ENCODE data around the gene CCDC33.

CCDC33 gene

GRCh38 chr15:74209560-74209958 is 26.6 kb upstream of the CCDC33 start:
- no peak for DNase-seq

- no peak for DNase-seq
Observed at GRCh38 chr15:74209997-74210671, 26.0 kb upstream of the CCDC33 start.

- DNase-seq = no peak
Observed at GRCh38 chr15:74210729-74211128, 25.4 kb upstream of the CCDC33 start.

DNA sequence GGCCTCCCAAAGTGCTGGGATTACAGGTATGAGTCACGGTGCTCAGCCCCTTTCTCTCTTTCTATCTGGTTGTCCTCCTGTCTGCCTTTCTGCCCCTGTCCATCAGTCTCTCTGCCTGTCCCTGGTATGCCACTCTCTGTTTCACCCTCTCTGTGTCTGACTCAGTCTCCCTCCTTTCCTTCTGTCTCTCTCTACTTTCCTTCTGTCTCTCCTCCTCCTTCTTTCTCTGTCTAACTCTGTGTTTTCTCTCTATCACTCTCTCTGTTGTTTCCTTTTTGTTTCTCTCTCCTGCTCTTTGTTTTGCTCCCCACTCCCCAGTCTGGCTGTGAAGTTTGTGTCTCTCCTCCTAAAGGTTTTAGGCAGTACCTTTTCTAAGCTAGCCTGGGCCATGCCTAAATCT is 24.5 kb upstream of the CCDC33 start:
- DNase-seq = no peak

GRCh38 chr15:74212494-74212893 is 23.6 kb upstream of the CCDC33 start:
- no peak for DNase-seq

- DNase-seq = no peak
Observed at GRCh38 chr15:74213858-74214284, 22.3 kb upstream of the CCDC33 start.

GRCh38 chr15:74214324-74215021 is 21.7 kb upstream of the CCDC33 start:
- DNase-seq = no peak

DNA sequence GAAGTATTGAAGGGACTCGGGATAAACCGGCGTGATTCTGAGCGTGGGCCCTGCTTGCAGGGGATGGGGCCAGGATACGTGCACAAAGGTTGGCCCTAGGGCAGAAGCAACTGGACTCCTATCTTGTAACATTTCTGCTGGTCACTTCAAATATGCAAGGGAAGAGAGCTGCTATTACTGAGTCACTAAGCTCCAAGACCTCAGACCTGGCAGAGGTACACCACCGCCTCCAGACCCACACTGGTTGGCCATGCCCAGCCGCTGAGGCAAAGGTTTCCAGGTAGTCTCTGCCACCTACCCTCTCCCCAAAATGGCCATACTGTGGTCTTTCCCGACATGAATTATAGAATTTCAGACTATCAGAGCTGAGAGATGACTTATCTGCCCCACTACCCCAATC is 20.2 kb upstream of the CCDC33 start:
- DNase-seq = no peak

DNA sequence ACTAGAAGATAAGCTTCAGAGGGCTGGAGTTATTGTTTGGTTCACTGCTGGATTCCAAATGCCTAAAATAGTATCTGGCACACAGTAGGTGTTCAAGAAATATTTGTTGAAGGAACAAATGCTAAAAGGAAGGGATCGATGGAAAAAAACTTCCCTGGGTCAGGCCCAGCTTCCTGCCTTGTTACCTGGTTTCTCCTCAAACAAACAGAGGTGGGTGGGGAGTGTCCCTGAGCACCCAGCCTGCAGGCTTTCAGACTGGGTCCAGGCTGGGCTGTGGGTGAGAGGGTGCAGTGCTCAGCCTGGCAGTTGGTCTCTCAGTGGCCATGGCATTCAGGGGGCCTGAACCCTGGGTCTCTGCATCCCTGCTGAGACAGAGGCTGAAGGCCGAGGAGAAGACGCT is 19.2 kb upstream of the CCDC33 start:
- no peak for DNase-seq

- DNase-seq = no peak
Observed at GRCh38 chr15:74217907-74218885, 17.9 kb upstream of the CCDC33 start.

GRCh38 chr15:74220475-74221248 is 15.5 kb upstream of the CCDC33 start:
- no peak for DNase-seq

DNA sequence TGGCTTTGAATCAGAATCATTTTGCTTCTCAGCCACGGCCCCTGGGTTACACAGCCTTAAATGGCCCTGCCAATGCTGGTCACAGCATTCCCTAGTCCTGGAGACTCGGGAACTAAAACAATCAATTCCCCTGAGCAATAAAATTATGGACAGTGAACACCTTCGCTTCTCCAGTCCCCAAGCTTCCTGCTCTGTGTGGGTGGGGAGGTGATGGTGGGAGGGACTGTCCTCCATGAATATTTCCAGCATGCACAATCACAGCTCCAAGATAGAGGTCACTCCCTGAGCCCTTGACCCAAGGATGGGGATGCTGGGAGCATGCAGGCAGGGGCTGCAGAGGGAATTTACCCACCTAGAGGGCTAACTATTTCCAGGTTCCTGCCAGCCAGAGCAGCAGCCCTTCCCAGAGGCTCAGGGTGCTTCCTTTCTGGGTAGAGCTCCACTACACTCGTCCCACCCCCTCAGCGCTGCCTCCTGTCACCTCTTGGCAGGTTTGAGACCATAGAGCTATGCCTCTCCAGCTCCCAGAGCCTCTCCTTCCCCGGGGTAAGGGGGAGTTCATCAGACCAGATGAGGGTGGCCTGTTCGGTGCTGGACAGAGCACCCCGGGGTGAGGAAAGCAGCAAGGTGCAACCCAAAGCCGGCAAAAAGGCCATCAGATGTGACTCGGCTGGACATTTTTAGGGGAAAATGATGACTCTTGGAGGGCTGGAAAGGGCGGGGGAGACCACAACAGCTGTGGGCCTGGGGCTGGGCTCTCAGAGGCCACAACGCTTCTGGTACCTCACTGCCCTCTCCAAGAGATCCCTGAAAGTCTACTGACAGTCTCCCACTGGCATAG is 14.5 kb upstream of the CCDC33 start:
- no peak for DNase-seq

DNA sequence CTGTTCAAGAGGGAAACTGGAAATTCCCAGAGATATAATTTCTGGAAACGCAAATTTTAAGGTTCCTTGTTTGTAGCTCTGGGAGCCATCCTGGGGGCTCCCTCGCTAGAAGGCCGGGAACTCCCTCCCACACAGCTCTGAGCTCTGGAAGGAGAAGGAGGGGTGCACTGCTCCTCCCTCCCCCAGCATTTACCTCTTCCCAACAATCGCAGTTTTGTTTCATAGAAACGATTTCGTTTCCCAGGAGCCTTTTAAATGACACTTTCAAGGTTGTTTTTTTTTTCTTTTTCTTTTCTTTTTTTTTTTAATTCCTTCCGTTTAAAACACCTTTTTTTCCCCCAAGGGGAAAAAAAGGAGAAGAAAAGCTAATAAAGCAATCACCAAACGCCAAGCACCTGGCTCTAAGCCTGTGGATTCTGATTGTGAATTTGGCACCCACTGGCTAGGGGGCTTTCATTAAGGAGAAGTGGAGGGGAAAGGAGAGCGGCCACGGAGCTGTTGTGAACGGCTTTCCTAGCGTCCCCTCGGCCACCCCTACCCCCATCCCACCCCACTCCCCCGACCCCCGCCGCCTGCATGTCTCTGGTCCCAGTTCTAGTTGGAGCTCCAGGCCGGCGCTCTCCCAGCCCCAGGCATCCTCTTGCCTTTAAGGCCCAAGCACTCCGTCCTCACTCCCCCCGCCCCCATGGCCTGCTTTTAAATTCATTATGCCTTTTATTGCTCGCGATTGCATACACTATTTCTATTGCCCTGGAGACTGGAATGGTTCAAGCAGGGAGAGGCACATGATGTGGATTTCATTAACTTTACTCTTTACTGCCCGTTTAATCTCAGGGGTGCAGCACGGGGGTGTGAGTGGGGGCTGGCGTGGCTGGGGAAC is 13.6 kb upstream of the CCDC33 start:
- no peak for DNase-seq

DNA sequence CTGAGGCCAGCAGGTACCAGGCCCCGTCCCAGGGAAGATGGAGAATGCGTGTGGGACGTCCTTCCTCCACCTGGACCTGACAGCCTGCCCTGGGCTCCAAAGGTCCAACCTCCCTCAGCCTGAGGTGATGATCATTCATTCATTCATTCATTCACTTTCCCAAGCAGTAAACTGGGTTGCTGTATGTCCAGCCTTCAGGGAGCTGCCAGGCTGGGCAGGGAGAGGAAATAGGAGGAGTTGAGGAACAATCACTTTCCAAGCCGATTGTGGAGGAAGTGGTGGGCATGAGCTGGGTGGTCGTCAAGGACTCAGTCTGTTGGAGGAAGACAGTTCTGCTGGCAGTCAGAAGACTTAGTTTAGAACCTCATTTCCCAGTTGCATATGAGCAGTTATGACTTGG is 10.2 kb upstream of the CCDC33 start:
- DNase-seq = no peak

GRCh38 chr15:74226761-74227540 is 9.2 kb upstream of the CCDC33 start:
- DNase-seq = no peak

GRCh38 chr15:74227968-74228722 is 8.0 kb upstream of the CCDC33 start:
- no peak for DNase-seq

GRCh38 chr15:74228723-74229081 is 7.4 kb upstream of the CCDC33 start:
- no peak for DNase-seq

- DNase-seq = no peak
Observed at GRCh38 chr15:74229686-74230085, 6.4 kb upstream of the CCDC33 start.

- no peak for DNase-seq
Observed at GRCh38 chr15:74231475-74231874, 4.7 kb upstream of the CCDC33 start.
